IMR-90 (cell line): Measurements from ENCODE around the gene SMARCC2. TPM values are rescaled to one million over a fixed set of nuclear protein-coding genes. Genes with fewer than 3 reads are reported as not detected.

Source experiments
- ATAC-seq: fragments of 200-7000 bp; cut with Tn5 transposase; 2 replicates; pipeline ENCODE4 v1.9.1; 2020; ENCODE audit warnings: low read depth, mild to moderate bottlenecking, moderate library complexity
- BruUV-seq: library from RNA; stranded (reverse); fragments of 400-500 nt; replicated peaks from 2 replicates; lab custom pipeline; 2021; lab: Mats Ljungman, UMichigan
- CTCF ChIA-PET: fragments of 300-600 bp; formaldehyde crosslinking; extraction: SDS; loops from one replicate; lab custom pipeline; 2021; ENCODE audit warnings: antibody characterized with exemption; lab: Yijun Ruan, JAX
- POLR2A ChIA-PET: fragments of 300-600 bp; sonication (Branson Sonifier 250); formaldehyde crosslinking; loops from one replicate; lab custom pipeline; 2022; ENCODE audit warnings: antibody characterized with exemption; ENCODE audit not compliant: unreplicated experiment; lab: Charles Lee
- DNase-seq: peaks from one replicate; pipeline ENCODE4 v3.0.0; 2013
- H2AFZ ChIP-seq: replicated peaks from 2 replicates; pipeline ENCODE3; 2013; ENCODE audit warnings: low read length, mild to moderate bottlenecking; ENCODE audit not compliant: poor library complexity
- H2AK5ac ChIP-seq: 2 replicates; pipeline ENCODE4 v1.6.1; 2013; ENCODE audit warnings: low read depth, low read length, inconsistent platforms
- H2AK9ac ChIP-seq: replicated peaks from 2 replicates; pipeline ENCODE3; 2013; ENCODE audit warnings: mild to moderate bottlenecking, low read depth, low read length, moderate library complexity; ENCODE audit not compliant: poor library complexity
- H2BK120ac ChIP-seq: 2 replicates; pipeline ENCODE4 v1.6.1; 2013; ENCODE audit warnings: low read depth, low read length, inconsistent platforms
- H2BK15ac ChIP-seq: 3 replicates; pipeline ENCODE4 v1.6.1; 2013; ENCODE audit warnings: low read depth, low read length, inconsistent platforms
- H2BK20ac ChIP-seq: 2 replicates; pipeline ENCODE4 v1.6.1; 2013; ENCODE audit warnings: low read depth, mild to moderate bottlenecking, inconsistent platforms, low read length, moderate library complexity
- H2BK5ac ChIP-seq: 2 replicates; pipeline ENCODE4 v1.6.1; 2013; ENCODE audit warnings: mild to moderate bottlenecking, low read depth, low read length, inconsistent platforms; ENCODE audit not compliant: poor library complexity, severe bottlenecking
- H3K14ac ChIP-seq: replicated peaks from 2 replicates; pipeline ENCODE4 v1.6.1; 2013; ENCODE audit warnings: low read depth, low read length, inconsistent platforms
- H3K18ac ChIP-seq: 2 replicates; pipeline ENCODE4 v1.6.1; 2013; ENCODE audit warnings: low read depth, low read length, control low read depth
- H3K23ac ChIP-seq: 2 replicates; pipeline ENCODE4 v1.6.1; 2013; ENCODE audit warnings: low read depth, low read length, inconsistent platforms
- H3K27ac ChIP-seq: 2 replicates; pipeline ENCODE4 v1.5.1; 2013; ENCODE audit warnings: mild to moderate bottlenecking, control low read depth, low read length; ENCODE audit not compliant: insufficient read depth
- H3K27me3 ChIP-seq: 2 replicates; pipeline ENCODE4 v1.6.1; 2013; ENCODE audit warnings: low read length; ENCODE audit not compliant: control insufficient read depth, insufficient read depth
- H3K36me3 ChIP-seq: 2 replicates; pipeline ENCODE4 v1.6.1; 2013; ENCODE audit warnings: low read length, mixed read lengths; ENCODE audit not compliant: control insufficient read depth, insufficient read depth
- H3K4ac ChIP-seq: 2 replicates; pipeline ENCODE4 v1.6.1; 2013; ENCODE audit warnings: low read depth, low read length, inconsistent platforms
- H3K4me1 ChIP-seq: 2 replicates; pipeline ENCODE4 v1.6.1; 2013; ENCODE audit warnings: low read length, mixed read lengths; ENCODE audit not compliant: control insufficient read depth, insufficient read depth
- H3K4me2 ChIP-seq: 2 replicates; pipeline ENCODE4 v1.6.1; 2013; ENCODE audit warnings: low read depth, mild to moderate bottlenecking, control low read depth, low read length, moderate library complexity
- H3K4me3 ChIP-seq: 2 replicates; pipeline ENCODE4 v1.5.1; 2013; ENCODE audit warnings: low read depth, mild to moderate bottlenecking, control low read depth, low read length, moderate library complexity; ENCODE audit not compliant: insufficient read depth
- H3K56ac ChIP-seq: 2 replicates; pipeline ENCODE4 v1.6.1; 2013; ENCODE audit warnings: low read length, inconsistent platforms; ENCODE audit not compliant: insufficient read depth; ENCODE audit errors: extremely low read depth
- H3K79me1 ChIP-seq, 2 experiments: 2 replicates each; pipeline ENCODE4 v1.6.1; 2013; ENCODE audit warnings: low read length in 2 of 2, inconsistent platforms in 1 of 2, low read depth in 1 of 2
- H3K9ac ChIP-seq: 2 replicates; pipeline ENCODE4 v1.6.1; 2013; ENCODE audit warnings: low read depth, low read length, control low read depth
- H3K9me1 ChIP-seq: 2 replicates; pipeline ENCODE4 v1.6.1; 2013; ENCODE audit warnings: low read length, inconsistent platforms; ENCODE audit not compliant: insufficient read depth
- H3K9me3 ChIP-seq: 2 replicates; pipeline ENCODE4 v1.6.1; 2013; ENCODE audit warnings: low read length; ENCODE audit not compliant: control insufficient read depth, insufficient read depth
- H4K20me1 ChIP-seq: 2 replicates; pipeline ENCODE4 v1.6.1; 2013; ENCODE audit warnings: low read length, inconsistent platforms; ENCODE audit not compliant: insufficient read depth
- H4K5ac ChIP-seq: 2 replicates; pipeline ENCODE4 v1.6.1; 2013; ENCODE audit warnings: mild to moderate bottlenecking, low read depth, low read length, control low read depth
- H4K8ac ChIP-seq, 2 experiments: 2 replicates each; pipeline ENCODE4 v1.6.1; 2013; ENCODE audit warnings: low read depth in 2 of 2, low read length in 2 of 2, control low read depth in 1 of 2, inconsistent platforms in 1 of 2
- H4K91ac ChIP-seq: 2 replicates; pipeline ENCODE4 v1.6.1; 2013; ENCODE audit warnings: low read depth, low read length, inconsistent platforms; ENCODE audit not compliant: insufficient read depth
- CEBPB ChIP-seq: IDR thresholded peaks from 2 replicates; pipeline ENCODE4 v1.6.1; 2012; ENCODE audit warnings: low read depth, low read length, improper control_type of control experiment
- CHD1 ChIP-seq: IDR thresholded peaks from 2 replicates; pipeline ENCODE4 v1.6.1; 2012; ENCODE audit warnings: low read depth, low read length, improper control_type of control experiment
- FOS ChIP-seq: fragments of 150-350 bp; IDR thresholded peaks from 2 replicates; pipeline ENCODE4 v1.6.1; 2016; ENCODE audit warnings: low read depth, low read length
- MAFK ChIP-seq: IDR thresholded peaks from 2 replicates; pipeline ENCODE4 v1.6.1; 2012; ENCODE audit warnings: low read depth, low read length, improper control_type of control experiment
- MAZ ChIP-seq: IDR thresholded peaks from 2 replicates; pipeline ENCODE4 v1.6.1; 2012; ENCODE audit warnings: low read depth, mild to moderate bottlenecking, low read length, improper control_type of control experiment, moderate library complexity, borderline replicate concordance
- MXI1 ChIP-seq: IDR thresholded peaks from 2 replicates; pipeline ENCODE4 v1.6.1; 2012; ENCODE audit warnings: low read depth, mild to moderate bottlenecking, low read length, moderate library complexity, borderline replicate concordance
- NFE2L2 ChIP-seq: fragments of 150-350 bp; IDR thresholded peaks from 2 replicates; pipeline ENCODE4 v1.6.1; 2016; ENCODE audit warnings: low read depth, mild to moderate bottlenecking, low read length
- POLR2A ChIP-seq: IDR thresholded peaks from 2 replicates; pipeline ENCODE4 v1.6.1; 2012; ENCODE audit warnings: mild to moderate bottlenecking, low read depth, low read length
- RAD21 ChIP-seq: IDR thresholded peaks from 2 replicates; pipeline ENCODE4 v1.6.1; 2012; ENCODE audit warnings: low read length, improper control_type of control experiment
- RFX5 ChIP-seq: IDR thresholded peaks from 2 replicates; pipeline ENCODE4 v1.8.0; 2012; ENCODE audit warnings: low read depth, mild to moderate bottlenecking, low read length, moderate library complexity
- SMC3 ChIP-seq: fragments of 150-350 bp; IDR thresholded peaks from 2 replicates; pipeline ENCODE4 v1.6.1; 2016; ENCODE audit warnings: low read depth, mild to moderate bottlenecking, antibody characterized with exemption, low read length, moderate library complexity
- WGBS, 2 experiments: methylation state at CpG; one replicate each; pipeline versions ENCODE4 v1.1.5 to v1.1.7; 2013; ENCODE audit warnings: missing lambda C conversion rate in 2 of 2; ENCODE audit not compliant: insufficient read length in 1 of 2; ENCODE audit errors: extremely low coverage in 2 of 2; 5-methylcytosine and 5-hydroxymethylcytosine counted together
- dilution Hi-C: fragments of 300-500 bp; cut with HindIII; formaldehyde crosslinking; loops from one replicate; pipeline ENCODE4 v1.14.3; 2018; ENCODE audit warnings: low sequenced_read_pairs; ENCODE audit not compliant: unreplicated experiment
- in situ Hi-C: fragments of 300-500 bp; cut with MboI; formaldehyde crosslinking; loops from 3 replicates; pipeline ENCODE4 v1.14.3; 2019; ENCODE audit warnings: low sequenced_read_pairs, inconsistent platforms, mixed read lengths
- intact Hi-C: fragments of 100-400 bp; cut with micrococcal nuclease; formaldehyde crosslinking; loops from 2 replicates; pipeline ENCODE4 v1.10.0; 2022
- polyA plus RNA-seq, 3 experiments: library from polyadenylated mRNA; depleted of rRNA; stranded (reverse); fragments of >200 nt; gene quantifications; 2 replicates each; pipeline ENCODE4 v1.2.3, GENCODE V29; 2012; ENCODE audit warnings: low replicate concordance in 1 of 3
- total RNA-seq: library from RNA; depleted of rRNA; stranded (reverse); fragments of >200 nt; gene quantifications from 2 replicates; pipeline ENCODE4 v1.2.3, GENCODE V29; 2012
- TF ChIP-seq, protein P1 (sequence below): fragments of 150-350 bp; IDR thresholded peaks from 2 replicates; pipeline ENCODE4 v1.6.1; 2017; ENCODE audit warnings: mild to moderate bottlenecking, antibody characterized with exemption, low read length, low read depth
- TF ChIP-seq, protein P2 (sequence below): fragments of 150-350 bp; IDR thresholded peaks from 2 replicates; pipeline ENCODE4 v1.6.1; 2016; ENCODE audit warnings: low read depth, mild to moderate bottlenecking, low read length, moderate library complexity, borderline replicate concordance
- TF ChIP-seq, protein P3 (sequence below): conservative IDR thresholded peaks from 2 replicates; pipeline ENCODE4 v1.5.1; 2012; ENCODE audit warnings: mild to moderate bottlenecking, low read depth, low read length, improper control_type of control experiment

The SMARCC2 gene
- total and polyA plus RNA-seq, 2 of the 4 experiments (the other 2 are of a cell fraction) = 42.3 to 43.8 TPM

DNA sequence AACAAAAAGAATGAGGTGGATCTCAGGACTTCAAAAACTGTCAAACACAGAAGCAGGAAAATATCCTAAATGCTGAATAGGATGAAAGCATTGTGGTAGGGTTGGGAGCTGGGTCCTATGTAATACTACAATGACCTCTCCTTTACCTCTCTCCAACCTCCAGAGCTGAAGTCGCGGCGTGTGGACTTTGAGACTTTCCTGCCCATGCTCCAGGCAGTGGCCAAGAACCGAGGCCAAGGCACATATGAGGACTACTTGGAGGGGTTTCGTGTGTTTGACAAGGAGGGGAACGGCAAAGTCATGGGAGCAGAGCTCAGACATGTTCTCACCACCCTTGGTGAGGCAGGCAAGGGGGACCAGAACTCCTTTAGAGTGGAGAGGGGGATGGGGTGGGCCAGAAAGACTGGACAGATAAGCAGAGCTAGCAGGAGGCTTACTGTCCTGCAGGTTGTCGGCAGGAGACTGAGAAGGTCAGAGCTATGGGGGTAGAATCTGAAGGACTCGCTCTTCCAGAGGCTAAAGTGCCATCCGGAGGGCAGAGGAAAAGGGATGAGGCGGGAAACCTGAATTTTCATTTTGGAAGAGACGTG is 33.9 kb downstream of the SMARCC2 start:
- Histone ChIP-seq H2AK9ac (no peak overlapping the region), H3K4me2 (no peak overlapping the region), H2BK5ac (no peak overlapping the region), H3K9me3 (no peaks in the 10 kb centered on the region), H3K36me3 (peaks cover 19% of the 10 kb centered on the region), H3K23ac (no peak overlapping the region), H3K9me1 (peaks cover 12% of the 10 kb centered on the region), H3K9ac (no peak overlapping the region), H4K20me1 (peaks cover 21% of the 10 kb centered on the region), H3K4me3 (no peak overlapping the region), H2BK15ac (no peak overlapping the region), H3K18ac (no peak overlapping the region), H2BK120ac (no peak overlapping the region), H3K14ac (no peak overlapping the region), H3K4ac (no peak overlapping the region), H2AK5ac (no peak overlapping the region), H3K79me1 (peaks cover 22 to 61% of the 10 kb centered on the region in 2 experiments), H4K8ac (no peak overlapping the region), H2AFZ (no peak overlapping the region), H2BK20ac (no peak overlapping the region), H3K4me1 (peaks cover 19% of the 10 kb centered on the region), H4K5ac (no peak overlapping the region), H3K27ac (no peak overlapping the region), H4K91ac (no peak overlapping the region), H3K27me3 (no peaks in the 10 kb centered on the region), H3K56ac (no peak overlapping the region)
- ChIA-PET POLR2A (no interaction called here), CTCF (no interaction called here)
- no TSS peak for BruUV-seq
- dilution Hi-C loops (no loop called here), in situ Hi-C loops (no loop called here), intact Hi-C loops (no loop called here)
- DNase-seq (no peak), ATAC-seq (no peak)
- TF ChIP-seq CHD1 = no peak
- no peak for TF ChIP-seq MXI1
- TF ChIP-seq MAZ = no peak
- TF ChIP-seq, protein P1, sequence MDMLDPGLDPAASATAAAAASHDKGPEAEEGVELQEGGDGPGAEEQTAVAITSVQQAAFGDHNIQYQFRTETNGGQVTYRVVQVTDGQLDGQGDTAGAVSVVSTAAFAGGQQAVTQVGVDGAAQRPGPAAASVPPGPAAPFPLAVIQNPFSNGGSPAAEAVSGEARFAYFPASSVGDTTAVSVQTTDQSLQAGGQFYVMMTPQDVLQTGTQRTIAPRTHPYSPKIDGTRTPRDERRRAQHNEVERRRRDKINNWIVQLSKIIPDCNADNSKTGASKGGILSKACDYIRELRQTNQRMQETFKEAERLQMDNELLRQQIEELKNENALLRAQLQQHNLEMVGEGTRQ = no peak
- no peak for TF ChIP-seq CEBPB
- TF ChIP-seq, protein P2, sequence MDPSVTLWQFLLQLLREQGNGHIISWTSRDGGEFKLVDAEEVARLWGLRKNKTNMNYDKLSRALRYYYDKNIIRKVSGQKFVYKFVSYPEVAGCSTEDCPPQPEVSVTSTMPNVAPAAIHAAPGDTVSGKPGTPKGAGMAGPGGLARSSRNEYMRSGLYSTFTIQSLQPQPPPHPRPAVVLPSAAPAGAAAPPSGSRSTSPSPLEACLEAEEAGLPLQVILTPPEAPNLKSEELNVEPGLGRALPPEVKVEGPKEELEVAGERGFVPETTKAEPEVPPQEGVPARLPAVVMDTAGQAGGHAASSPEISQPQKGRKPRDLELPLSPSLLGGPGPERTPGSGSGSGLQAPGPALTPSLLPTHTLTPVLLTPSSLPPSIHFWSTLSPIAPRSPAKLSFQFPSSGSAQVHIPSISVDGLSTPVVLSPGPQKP = no peak
- TF ChIP-seq SMC3 = no peak
- no peak for TF ChIP-seq NFE2L2
- no peak for TF ChIP-seq POLR2A
- no peak for TF ChIP-seq RAD21
- TF ChIP-seq FOS = no peak
- TF ChIP-seq MAFK = no peak
- TF ChIP-seq RFX5 = no peak
- TF ChIP-seq, protein P3, sequence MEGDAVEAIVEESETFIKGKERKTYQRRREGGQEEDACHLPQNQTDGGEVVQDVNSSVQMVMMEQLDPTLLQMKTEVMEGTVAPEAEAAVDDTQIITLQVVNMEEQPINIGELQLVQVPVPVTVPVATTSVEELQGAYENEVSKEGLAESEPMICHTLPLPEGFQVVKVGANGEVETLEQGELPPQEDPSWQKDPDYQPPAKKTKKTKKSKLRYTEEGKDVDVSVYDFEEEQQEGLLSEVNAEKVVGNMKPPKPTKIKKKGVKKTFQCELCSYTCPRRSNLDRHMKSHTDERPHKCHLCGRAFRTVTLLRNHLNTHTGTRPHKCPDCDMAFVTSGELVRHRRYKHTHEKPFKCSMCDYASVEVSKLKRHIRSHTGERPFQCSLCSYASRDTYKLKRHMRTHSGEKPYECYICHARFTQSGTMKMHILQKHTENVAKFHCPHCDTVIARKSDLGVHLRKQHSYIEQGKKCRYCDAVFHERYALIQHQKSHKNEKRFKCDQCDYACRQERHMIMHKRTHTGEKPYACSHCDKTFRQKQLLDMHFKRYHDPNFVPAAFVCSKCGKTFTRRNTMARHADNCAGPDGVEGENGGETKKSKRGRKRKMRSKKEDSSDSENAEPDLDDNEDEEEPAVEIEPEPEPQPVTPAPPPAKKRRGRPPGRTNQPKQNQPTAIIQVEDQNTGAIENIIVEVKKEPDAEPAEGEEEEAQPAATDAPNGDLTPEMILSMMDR = no peak
- 97% methylated on average over 6 of the region's 11 CpGs; no CpG with 5 or more reads in 1 of the 2 experiments for WGBS, 2 experiments
